Transverse colon (tissue), 4 donors: ENCODE data around the gene GRAMD1B. TPM values are rescaled to one million over a fixed set of nuclear protein-coding genes. Genes with fewer than 3 reads are reported as not detected.

Source experiments
- DNase-seq: peaks from one replicate; pipeline ENCODE4 v3.0.0-alpha.2; 2019
- H3K27ac ChIP-seq, 4 donors: fragments of 200-600 bp; sonication (generic); 2 replicates each; pipeline ENCODE4 v1.5.1; 2016 to 2018; ENCODE audit warnings: inconsistent platforms in 4 of 4
- H3K27me3 ChIP-seq: fragments of 200-600 bp; sonication (generic); 2 replicates; pipeline ENCODE4 v1.5.1; 2017; ENCODE audit warnings: inconsistent platforms
- H3K36me3 ChIP-seq, 4 donors: fragments of 200-600 bp; sonication (generic); 2 replicates each; pipeline ENCODE4 v1.5.1; 2017 to 2019; ENCODE audit warnings: inconsistent platforms in 4 of 4
- H3K4me1 ChIP-seq, 4 donors: fragments of 200-600 bp; sonication (generic); 2 replicates each; pipeline ENCODE4 v1.5.1; 2017 to 2020; ENCODE audit warnings: inconsistent platforms in 4 of 4
- H3K4me3 ChIP-seq, 4 donors: fragments of 200-600 bp; sonication (generic); 1 replicate in 1 of 4; 2 replicates in 3 of 4; pipeline versions ENCODE4 v1.5.1 to v1.6.1; 2017 to 2019; ENCODE audit warnings: inconsistent platforms in 4 of 4
- H3K9me3 ChIP-seq, 2 donors: fragments of 200-600 bp; sonication (generic); 2 replicates each; pipeline ENCODE4 v1.5.1; 2017 to 2019; ENCODE audit warnings: inconsistent platforms in 2 of 2
- CTCF ChIP-seq, 5 experiments: fragments of 200-600 bp in 3 of 5; fragments of 450-650 bp in 2 of 5; sonication (generic) in 3 of 5; IDR thresholded peaks; 1 replicate in 2 of 5; 2 replicates in 3 of 5; pipeline ENCODE4 v1.5.1; 2016 to 2017; ENCODE audit warnings: antibody characterized with exemption in 5 of 5, inconsistent platforms in 3 of 5, mild to moderate bottlenecking in 2 of 5, moderate library complexity in 1 of 5
- EP300 ChIP-seq: sonication (generic); formaldehyde crosslinking; IDR thresholded peaks from one replicate; pipeline ENCODE4 v1.6.1; 2017; ENCODE audit warnings: antibody characterized with exemption, low read depth
- POLR2A ChIP-seq: fragments of 450-650 bp; IDR thresholded peaks from one replicate; pipeline ENCODE4 v1.6.1; 2016; ENCODE audit warnings: antibody characterized with exemption, mild to moderate bottlenecking, moderate library complexity
- POLR2AphosphoS5 ChIP-seq, 3 donors: sonication (generic); formaldehyde crosslinking; IDR thresholded peaks; one replicate each; pipeline ENCODE4 v1.6.1; 2016; ENCODE audit warnings: antibody characterized with exemption in 3 of 3
- WGBS, 2 donors: methylation state at CpG; one replicate each; pipeline ENCODE4 v1.1.5; 2018; ENCODE audit warnings: low coverage in 1 of 2; 5-methylcytosine and 5-hydroxymethylcytosine counted together
- in situ Hi-C, 4 donors: fragments of 200-750 bp; cut with MboI; loops; one replicate each; pipeline versions ENCODE4 v1.15.0 to v1.15.1; 2017; ENCODE audit warnings: low sequenced_read_pairs in 3 of 4, low pct_ligation_motif_present in 1 of 4, low pct_unique_long_range_greater_than_20kb in 1 of 4
- intact Hi-C: fragments of 100-400 bp; cut with DNase I; formaldehyde crosslinking; loops from one replicate; pipeline ENCODE4 v1.15.1; 2023; ENCODE audit warnings: low total_unique reads
- total RNA-seq, 4 donors: library from RNA; depleted of rRNA; stranded (reverse); fragments of >200 nt; gene quantifications; one replicate each; pipeline ENCODE4 v1.1.0, GENCODE V29; 2016

GRAMD1B gene
- total RNA-seq, 4 donors from 2014 or later: 4.3 to 58.4 (median 9.9) TPM

GRCh38 chr11:123481640-123482039, 51.6 kb downstream of the GRAMD1B start:
- H3K36me3 ChIP-seq: no peaks in the 10 kb centered on the region
- WGBS, 2 donors: 54 to 59% methylated on average over 2 to 3 of the region's 3 CpGs
- H3K9me3 ChIP-seq: no peaks in the 10 kb centered on the region
- H3K4me3 ChIP-seq: no peak overlapping the region
- H3K27ac ChIP-seq: no peak overlapping the region
- H3K27me3 ChIP-seq: no peaks in the 10 kb centered on the region
- in situ Hi-C loops (loop anchor here (10.0 to 25.0 kb wide), 3 partner anchors 169 to 369 kb away; no protein-coding TSS in a partner anchor), intact Hi-C loops (no loop called here)
- H3K4me1 ChIP-seq: peaks cover 0 to 10% (median 3%) of the 10 kb centered on the region in 4 donors
- DNase-seq: no peak
- TF ChIP-seq POLR2AphosphoS5 (IDR thresholded peaks at IDR 0.05) (no peak), EP300 (no peak)

GRCh38 chr11:123482218-123482617, 52.1 kb downstream of the GRAMD1B start:
- H3K9me3 ChIP-seq: no peaks in the 10 kb centered on the region
- intact Hi-C loops (no loop called here), in situ Hi-C loops (loop anchor here (10.0 to 25.0 kb wide), 3 partner anchors 170 to 370 kb away; no protein-coding TSS in a partner anchor)
- DNase-seq: no peak
- H3K27me3 ChIP-seq: no peaks in the 10 kb centered on the region
- no peak overlapping the region for H3K27ac ChIP-seq
- H3K36me3 ChIP-seq: no peaks in the 10 kb centered on the region
- 83% methylated on average over 6 of the region's 6 CpGs; no CpG with 5 or more reads in 1 of the 2 donors for WGBS, 2 donors
- H3K4me3 ChIP-seq: no peak overlapping the region
- no peak for TF ChIP-seq POLR2AphosphoS5 (IDR thresholded peaks at IDR 0.05)
- peaks cover 0 to 10% (median 3%) of the 10 kb centered on the region in 4 donors for H3K4me1 ChIP-seq

- no peak for DNase-seq
- Histone ChIP-seq H3K36me3 (no peaks in the 10 kb centered on the region), H3K9me3 (no peaks in the 10 kb centered on the region), H3K4me1 (peaks cover 0 to 8% (median 4%) of the 10 kb centered on the region in 4 donors), H3K4me3 (no peak overlapping the region), H3K27ac (no peak overlapping the region), H3K27me3 (no peaks in the 10 kb centered on the region)
- intact Hi-C loops (no loop called here), in situ Hi-C loops (loop anchor here (10.0 to 25.0 kb wide), 3 partner anchors 171 to 371 kb away; no protein-coding TSS in a partner anchor)
- TF ChIP-seq EP300 (no peak), POLR2AphosphoS5 (IDR thresholded peaks at IDR 0.05) (no peak), POLR2A (no peak), CTCF (IDR thresholded peaks at IDR 0.05) (no peak)
- WGBS, 2 donors: 66 to 67% methylated on average over 2 to 8 of the region's 8 CpGs
Measured at GRCh38 chr11:123483058-123483457, 53.0 kb downstream of the GRAMD1B start.

- intact Hi-C loops: no loop called here
Measured at GRCh38 chr11:123483466-123483865, 53.4 kb downstream of the GRAMD1B start.

GRCh38 chr11:123484448-123484847, 54.4 kb downstream of the GRAMD1B start:
- Histone ChIP-seq H3K9me3 (no peaks in the 10 kb centered on the region), H3K36me3 (no peaks in the 10 kb centered on the region), H3K27ac (no peak overlapping the region), H3K4me1 (peaks cover 0 to 8% (median 2%) of the 10 kb centered on the region in 4 donors), H3K4me3 (no peak overlapping the region), H3K27me3 (no peaks in the 10 kb centered on the region)
- intact Hi-C loops (no loop called here), in situ Hi-C loops (loop anchor here (10.0 to 25.0 kb wide), 3 partner anchors 172 to 372 kb away; no protein-coding TSS in a partner anchor)
- no peak for TF ChIP-seq POLR2A
- 72 to 79% methylated on average over 3 to 8 of the region's 8 CpGs for WGBS, 2 donors
- DNase-seq: no peak

More at GRCh38 chr11:123483466-123483865, 53.4 kb downstream of the GRAMD1B start:
- in situ Hi-C loops: loop anchor here (10.0 to 25.0 kb wide), 3 partner anchors 171 to 371 kb away; no protein-coding TSS in a partner anchor
- 85 to 100% methylated on average over 1 to 4 of the region's 4 CpGs for WGBS, 2 donors
- Histone ChIP-seq H3K4me3 (no peak overlapping the region), H3K27me3 (no peaks in the 10 kb centered on the region), H3K4me1 (peaks cover 0 to 8% (median 2%) of the 10 kb centered on the region in 4 donors), H3K36me3 (no peaks in the 10 kb centered on the region), H3K27ac (no peak overlapping the region), H3K9me3 (no peaks in the 10 kb centered on the region)
- DNase-seq: no peak
- no peak for TF ChIP-seq POLR2A
- TF ChIP-seq EP300: no peak
- no peak for TF ChIP-seq POLR2AphosphoS5 (IDR thresholded peaks at IDR 0.05)
- no peak for TF ChIP-seq CTCF (IDR thresholded peaks at IDR 0.05)
